ENCODE measurements around the gene MTR. TPM values are rescaled to one million over a fixed set of nuclear protein-coding genes. Genes with fewer than 3 reads are reported as not detected.
A peak's percentile ranks its signal among the peaks of the same experiment; 100 is the strongest.

The MTR gene
- total and polyA plus RNA-seq, 9 of the 15 experiments (the other 6 are each of a cell fraction or from before 2014, with no cell fraction given) = 3.4 to 44.3 (median 20.3) TPM

DNA sequence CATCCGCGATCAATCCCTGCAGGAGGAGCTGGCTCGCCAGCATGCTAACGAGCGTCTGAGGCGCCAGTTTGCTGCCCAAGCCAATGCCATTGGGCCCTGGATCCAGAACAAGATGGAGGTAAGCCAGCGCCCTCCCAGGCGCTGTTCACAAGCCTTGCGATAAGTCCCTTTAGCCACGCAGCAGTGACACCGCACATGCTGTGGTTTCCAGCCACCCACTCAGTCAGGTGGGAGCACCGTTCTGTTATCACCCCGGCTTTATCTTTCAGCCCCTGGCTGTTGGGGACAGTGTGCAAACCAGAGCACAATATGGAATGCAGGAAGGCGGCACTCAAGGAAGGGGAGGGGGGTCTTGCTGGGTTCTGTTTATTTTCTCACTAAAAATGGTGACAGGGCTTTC is 41.1 kb upstream of the MTR start (continued):
- no peak for TF ChIP-seq ZNF140 (CRISPR knock-in tag; IDR thresholded peaks at IDR 0.05)
- TF ChIP-seq, protein P1, sequence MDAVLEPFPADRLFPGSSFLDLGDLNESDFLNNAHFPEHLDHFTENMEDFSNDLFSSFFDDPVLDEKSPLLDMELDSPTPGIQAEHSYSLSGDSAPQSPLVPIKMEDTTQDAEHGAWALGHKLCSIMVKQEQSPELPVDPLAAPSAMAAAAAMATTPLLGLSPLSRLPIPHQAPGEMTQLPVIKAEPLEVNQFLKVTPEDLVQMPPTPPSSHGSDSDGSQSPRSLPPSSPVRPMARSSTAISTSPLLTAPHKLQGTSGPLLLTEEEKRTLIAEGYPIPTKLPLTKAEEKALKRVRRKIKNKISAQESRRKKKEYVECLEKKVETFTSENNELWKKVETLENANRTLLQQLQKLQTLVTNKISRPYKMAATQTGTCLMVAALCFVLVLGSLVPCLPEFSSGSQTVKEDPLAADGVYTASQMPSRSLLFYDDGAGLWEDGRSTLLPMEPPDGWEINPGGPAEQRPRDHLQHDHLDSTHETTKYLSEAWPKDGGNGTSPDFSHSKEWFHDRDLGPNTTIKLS (IDR thresholded peaks at IDR 0.05; ENCODE audit: borderline replicate concordance, low read depth) = peak; percentile 20; the same call in 1 of the 2 replicates
- TF ChIP-seq, protein P2, sequence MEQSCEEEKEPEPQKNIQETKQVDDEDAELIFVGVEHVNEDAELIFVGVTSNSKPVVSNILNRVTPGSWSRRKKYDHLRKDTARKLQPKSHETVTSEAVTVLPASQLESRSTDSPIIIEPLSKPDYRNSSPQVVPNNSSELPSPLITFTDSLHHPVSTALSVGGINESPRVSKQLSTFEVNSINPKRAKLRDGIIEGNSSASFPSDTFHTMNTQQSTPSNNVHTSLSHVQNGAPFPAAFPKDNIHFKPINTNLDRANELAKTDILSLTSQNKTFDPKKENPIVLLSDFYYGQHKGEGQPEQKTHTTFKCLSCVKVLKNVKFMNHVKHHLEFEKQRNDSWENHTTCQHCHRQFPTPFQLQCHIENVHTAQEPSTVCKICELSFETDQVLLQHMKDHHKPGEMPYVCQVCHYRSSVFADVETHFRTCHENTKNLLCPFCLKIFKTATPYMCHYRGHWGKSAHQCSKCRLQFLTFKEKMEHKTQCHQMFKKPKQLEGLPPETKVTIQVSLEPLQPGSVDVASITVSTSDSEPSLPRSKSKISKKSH (CRISPR knock-in tag; IDR thresholded peaks at IDR 0.05) = no peak
- TF ChIP-seq CBFA2T3 (IDR thresholded peaks at IDR 0.05) = peak; percentile 69
- no peak for TF ChIP-seq ZNF324 (CRISPR knock-in tag; IDR thresholded peaks at IDR 0.05)
- TF ChIP-seq, protein P3, sequence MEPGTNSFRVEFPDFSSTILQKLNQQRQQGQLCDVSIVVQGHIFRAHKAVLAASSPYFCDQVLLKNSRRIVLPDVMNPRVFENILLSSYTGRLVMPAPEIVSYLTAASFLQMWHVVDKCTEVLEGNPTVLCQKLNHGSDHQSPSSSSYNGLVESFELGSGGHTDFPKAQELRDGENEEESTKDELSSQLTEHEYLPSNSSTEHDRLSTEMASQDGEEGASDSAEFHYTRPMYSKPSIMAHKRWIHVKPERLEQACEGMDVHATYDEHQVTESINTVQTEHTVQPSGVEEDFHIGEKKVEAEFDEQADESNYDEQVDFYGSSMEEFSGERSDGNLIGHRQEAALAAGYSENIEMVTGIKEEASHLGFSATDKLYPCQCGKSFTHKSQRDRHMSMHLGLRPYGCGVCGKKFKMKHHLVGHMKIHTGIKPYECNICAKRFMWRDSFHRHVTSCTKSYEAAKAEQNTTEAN (CRISPR knock-in tag; IDR thresholded peaks at IDR 0.05) = no peak
- TF ChIP-seq CBX3 (IDR thresholded peaks at IDR 0.05; ENCODE audit: borderline replicate concordance in 1 of 2, low read length in 2 of 2) = peak in 1 of 2 experiments; percentile 35; a peak in 1 of 3 replicates
- TF ChIP-seq PTBP1 (IDR thresholded peaks at IDR 0.05; ENCODE audit: low read depth, low read length) = no peak
- TF ChIP-seq FOSL1 (tag; conservative IDR thresholded peaks at IDR 0.05) = no peak
- TF ChIP-seq MCM2 (IDR thresholded peaks at IDR 0.05; ENCODE audit: low read depth) = no peak
- TF ChIP-seq, protein P4, sequence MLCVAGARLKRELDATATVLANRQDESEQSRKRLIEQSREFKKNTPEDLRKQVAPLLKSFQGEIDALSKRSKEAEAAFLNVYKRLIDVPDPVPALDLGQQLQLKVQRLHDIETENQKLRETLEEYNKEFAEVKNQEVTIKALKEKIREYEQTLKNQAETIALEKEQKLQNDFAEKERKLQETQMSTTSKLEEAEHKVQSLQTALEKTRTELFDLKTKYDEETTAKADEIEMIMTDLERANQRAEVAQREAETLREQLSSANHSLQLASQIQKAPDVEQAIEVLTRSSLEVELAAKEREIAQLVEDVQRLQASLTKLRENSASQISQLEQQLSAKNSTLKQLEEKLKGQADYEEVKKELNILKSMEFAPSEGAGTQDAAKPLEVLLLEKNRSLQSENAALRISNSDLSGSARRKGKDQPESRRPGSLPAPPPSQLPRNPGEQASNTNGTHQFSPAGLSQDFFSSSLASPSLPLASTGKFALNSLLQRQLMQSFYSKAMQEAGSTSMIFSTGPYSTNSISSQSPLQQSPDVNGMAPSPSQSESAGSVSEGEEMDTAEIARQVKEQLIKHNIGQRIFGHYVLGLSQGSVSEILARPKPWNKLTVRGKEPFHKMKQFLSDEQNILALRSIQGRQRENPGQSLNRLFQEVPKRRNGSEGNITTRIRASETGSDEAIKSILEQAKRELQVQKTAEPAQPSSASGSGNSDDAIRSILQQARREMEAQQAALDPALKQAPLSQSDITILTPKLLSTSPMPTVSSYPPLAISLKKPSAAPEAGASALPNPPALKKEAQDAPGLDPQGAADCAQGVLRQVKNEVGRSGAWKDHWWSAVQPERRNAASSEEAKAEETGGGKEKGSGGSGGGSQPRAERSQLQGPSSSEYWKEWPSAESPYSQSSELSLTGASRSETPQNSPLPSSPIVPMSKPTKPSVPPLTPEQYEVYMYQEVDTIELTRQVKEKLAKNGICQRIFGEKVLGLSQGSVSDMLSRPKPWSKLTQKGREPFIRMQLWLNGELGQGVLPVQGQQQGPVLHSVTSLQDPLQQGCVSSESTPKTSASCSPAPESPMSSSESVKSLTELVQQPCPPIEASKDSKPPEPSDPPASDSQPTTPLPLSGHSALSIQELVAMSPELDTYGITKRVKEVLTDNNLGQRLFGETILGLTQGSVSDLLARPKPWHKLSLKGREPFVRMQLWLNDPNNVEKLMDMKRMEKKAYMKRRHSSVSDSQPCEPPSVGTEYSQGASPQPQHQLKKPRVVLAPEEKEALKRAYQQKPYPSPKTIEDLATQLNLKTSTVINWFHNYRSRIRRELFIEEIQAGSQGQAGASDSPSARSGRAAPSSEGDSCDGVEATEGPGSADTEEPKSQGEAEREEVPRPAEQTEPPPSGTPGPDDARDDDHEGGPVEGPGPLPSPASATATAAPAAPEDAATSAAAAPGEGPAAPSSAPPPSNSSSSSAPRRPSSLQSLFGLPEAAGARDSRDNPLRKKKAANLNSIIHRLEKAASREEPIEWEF (CRISPR knock-in tag; IDR thresholded peaks at IDR 0.05) = no peak
- TF ChIP-seq TEAD2 (tag; IDR thresholded peaks at IDR 0.05) = no peak
- no peak for TF ChIP-seq SLC30A9 (CRISPR knock-in tag; IDR thresholded peaks at IDR 0.05)
- peak; percentile 13; the same call in 1 of the 2 replicates for TF ChIP-seq TAL1 (IDR thresholded peaks at IDR 0.05)
- no peak for TF ChIP-seq TCF7L2 (IDR thresholded peaks at IDR 0.05; ENCODE audit: low read depth, low read length)
- no peak for TF ChIP-seq NFIX (CRISPR knock-in tag; IDR thresholded peaks at IDR 0.05; ENCODE audit: low read depth)
- no peak for TF ChIP-seq SMAD1 (IDR thresholded peaks at IDR 0.05; ENCODE audit: low read depth, low read length, partially characterized antibody)
- no peak for TF ChIP-seq RBFOX2 (IDR thresholded peaks at IDR 0.05; ENCODE audit: low read depth, low read length)
- TF ChIP-seq, protein P5, sequence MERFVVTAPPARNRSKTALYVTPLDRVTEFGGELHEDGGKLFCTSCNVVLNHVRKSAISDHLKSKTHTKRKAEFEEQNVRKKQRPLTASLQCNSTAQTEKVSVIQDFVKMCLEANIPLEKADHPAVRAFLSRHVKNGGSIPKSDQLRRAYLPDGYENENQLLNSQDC (CRISPR knock-in tag; IDR thresholded peaks at IDR 0.05) = no peak
- no peak for TF ChIP-seq TCFL5 (CRISPR knock-in tag; conservative IDR thresholded peaks at IDR 0.05)
- TF ChIP-seq ZC3H4 (CRISPR knock-in tag; IDR thresholded peaks at IDR 0.05; ENCODE audit: borderline replicate concordance) = no peak

All from K562 (cell line).